GM23338 (cell line): ENCODE results near the gene EXOC7. TPM values are rescaled to one million over a fixed set of nuclear protein-coding genes. Genes with fewer than 3 reads are reported as not detected.

Experiments
- ATAC-seq: fragments of 200-7000 bp; cut with Tn5 transposase; 3 replicates; pipeline ENCODE4 v1.9.1; 2020
- DNase-seq: peaks from one replicate; pipeline ENCODE4 v3.0.0-alpha.2; 2015; ENCODE audit warnings: low spot score
- H2AFZ ChIP-seq: fragments of 200-600 bp; sonication (generic); 2 replicates; pipeline ENCODE4 v1.8.0; 2016; ENCODE audit warnings: antibody characterized with exemption, mild to moderate bottlenecking, moderate library complexity
- H3F3A ChIP-seq: fragments of 200-600 bp; sonication (generic); replicated peaks from 2 replicates; pipeline ENCODE4 v1.8.0; 2017; ENCODE audit warnings: antibody characterized with exemption, mixed run types, low read depth
- H3K27ac ChIP-seq: fragments of 200-600 bp; sonication (generic); 2 replicates; pipeline ENCODE4 v1.6.1; 2016; ENCODE audit warnings: low read depth
- H3K27me3 ChIP-seq: fragments of 200-600 bp; sonication (generic); 2 replicates; pipeline ENCODE4 v1.8.0; 2016; ENCODE audit warnings: mild to moderate bottlenecking, mixed run types, moderate library complexity; ENCODE audit not compliant: insufficient read depth
- H3K36me3 ChIP-seq: fragments of 200-600 bp; sonication (generic); 2 replicates; pipeline ENCODE4 v1.8.0; 2016; ENCODE audit warnings: mild to moderate bottlenecking; ENCODE audit not compliant: insufficient read depth
- H3K4me1 ChIP-seq: fragments of 200-600 bp; sonication (generic); 2 replicates; pipeline ENCODE4 v1.8.0; 2016; ENCODE audit warnings: mild to moderate bottlenecking, moderate library complexity; ENCODE audit not compliant: insufficient read depth
- H3K4me2 ChIP-seq: fragments of 200-600 bp; sonication (generic); 2 replicates; pipeline ENCODE4 v1.7.1; 2017; ENCODE audit warnings: mixed run types
- H3K4me3 ChIP-seq: fragments of 200-600 bp; sonication (generic); 2 replicates; pipeline ENCODE4 v1.6.1; 2016; ENCODE audit warnings: mixed run types
- H3K79me2 ChIP-seq: fragments of 200-600 bp; sonication (generic); replicated peaks from 2 replicates; pipeline ENCODE4 v1.8.0; 2017; ENCODE audit warnings: mild to moderate bottlenecking; ENCODE audit not compliant: insufficient read depth
- H3K9me2 ChIP-seq: fragments of 200-600 bp; sonication (generic); 2 replicates; pipeline ENCODE4 v1.8.0; 2017; ENCODE audit not compliant: insufficient read depth
- H4K20me1 ChIP-seq: fragments of 200-600 bp; sonication (generic); replicated peaks from 2 replicates; pipeline ENCODE4 v1.8.0; 2017; ENCODE audit warnings: mild to moderate bottlenecking; ENCODE audit not compliant: insufficient read depth
- H3K27ac Mint-ChIP-seq: 2 replicates; pipeline ENCODE4 v1.8.0; 2020; ENCODE audit warnings: inconsistent platforms, mild to moderate bottlenecking, moderate library complexity, mixed read lengths
- H3K27me3 Mint-ChIP-seq: 3 replicates; pipeline ENCODE4 v1.8.0; 2022; ENCODE audit warnings: low read depth, mild to moderate bottlenecking, moderate library complexity, mixed read lengths, inconsistent platforms; ENCODE audit not compliant: insufficient read depth, poor library complexity
- H3K36me3 Mint-ChIP-seq: 3 replicates; pipeline ENCODE4 v1.8.0; 2021; ENCODE audit warnings: low read depth, mild to moderate bottlenecking, inconsistent platforms, moderate library complexity, mixed read lengths
- H3K4me1 Mint-ChIP-seq: 3 replicates; pipeline ENCODE4 v1.8.0; 2020; ENCODE audit warnings: mild to moderate bottlenecking, inconsistent platforms, mixed read lengths
- H3K4me3 Mint-ChIP-seq: 3 replicates; pipeline ENCODE4 v1.8.0; 2021; ENCODE audit warnings: moderate library complexity, mild to moderate bottlenecking, inconsistent platforms, mixed read lengths
- H3K9me3 Mint-ChIP-seq: 3 replicates; pipeline ENCODE4 v1.8.0; 2020; ENCODE audit warnings: moderate library complexity, mild to moderate bottlenecking, inconsistent platforms, mixed read lengths
- EZH2 ChIP-seq: fragments of 200-600 bp; sonication (generic); IDR thresholded peaks from one replicate; pipeline ENCODE4 v1.8.0; 2017; ENCODE audit warnings: antibody characterized with exemption, mild to moderate bottlenecking, low read depth; ENCODE audit not compliant: unreplicated experiment
- JUNB ChIP-seq: IDR thresholded peaks from one replicate; pipeline ENCODE4 v1.6.1; 2016; ENCODE audit warnings: antibody characterized with exemption; ENCODE audit not compliant: unreplicated experiment
- NANOG ChIP-seq: IDR thresholded peaks from 2 replicates; pipeline ENCODE4 v1.6.1; 2016; ENCODE audit warnings: antibody characterized with exemption, borderline replicate concordance
- POLR2AphosphoS5 ChIP-seq: IDR thresholded peaks from 2 replicates; pipeline ENCODE4 v1.6.1; 2016; ENCODE audit warnings: antibody characterized with exemption, low read depth
- polyA plus RNA-seq: library from polyadenylated mRNA; unstranded; fragments of >200 nt; fragmentation: Nextera tagmentation; extraction: Ambion mirVana; gene quantifications from 2 replicates; pipeline ENCODE4 v1.2.1, GENCODE V29; 2016
- total RNA-seq: library from RNA; depleted of rRNA; stranded (reverse); fragments of >200 nt; shearing (Covaris generic); gene quantifications from 2 replicates; pipeline ENCODE4 v1.2.3, GENCODE V29; 2014
- TF ChIP-seq, protein P1 (sequence below), 2 experiments: fragments of 200-600 bp in 1 of 2; sonication (generic) in 1 of 2; conservative IDR thresholded peaks; 2 replicates each; pipeline versions ENCODE4 v1.5.1 to v1.6.1; 2016 to 2017; ENCODE audit warnings: antibody characterized with exemption in 2 of 2, low read depth in 2 of 2, mild to moderate bottlenecking in 2 of 2, moderate library complexity in 1 of 2
- TF ChIP-seq, protein P2 (sequence below): fragments of 250-450 bp; sonication (Bioruptor Pico); IDR thresholded peaks from 2 replicates; pipeline ENCODE4 v1.5.0; 2020; ENCODE audit warnings: mild to moderate bottlenecking, moderate library complexity

The EXOC7 gene
- total and polyA plus RNA-seq, 2 experiments from 2014 or later: 75.4 to 77.4 TPM

DNA sequence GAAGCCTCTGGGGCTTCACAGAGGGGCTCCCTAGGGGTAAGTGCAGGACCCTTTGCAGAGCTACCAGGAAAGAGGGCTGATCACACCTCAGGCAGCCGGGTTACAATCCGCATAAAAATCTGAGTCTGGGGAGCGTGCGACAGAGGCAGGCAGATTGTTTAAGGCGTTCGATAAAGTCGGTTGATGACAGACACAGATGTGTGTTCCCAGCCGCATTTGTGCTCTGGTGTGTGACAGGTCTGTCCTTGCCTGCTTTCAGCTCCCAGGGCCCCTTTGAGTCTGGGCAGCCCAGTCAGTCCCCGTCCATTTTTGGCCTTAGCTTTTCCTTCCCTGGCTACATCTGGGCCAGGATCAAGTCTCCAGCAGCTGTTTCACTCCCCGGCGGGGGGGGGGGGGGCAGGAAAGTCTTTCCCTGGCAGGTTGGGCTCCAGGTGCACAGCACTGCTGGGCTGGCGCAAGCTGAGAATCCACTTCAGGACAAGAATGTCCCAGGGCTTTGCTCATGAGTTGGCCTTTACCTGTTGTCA, 25.9 kb downstream of the EXOC7 start (continued):
- TF ChIP-seq, protein P1, sequence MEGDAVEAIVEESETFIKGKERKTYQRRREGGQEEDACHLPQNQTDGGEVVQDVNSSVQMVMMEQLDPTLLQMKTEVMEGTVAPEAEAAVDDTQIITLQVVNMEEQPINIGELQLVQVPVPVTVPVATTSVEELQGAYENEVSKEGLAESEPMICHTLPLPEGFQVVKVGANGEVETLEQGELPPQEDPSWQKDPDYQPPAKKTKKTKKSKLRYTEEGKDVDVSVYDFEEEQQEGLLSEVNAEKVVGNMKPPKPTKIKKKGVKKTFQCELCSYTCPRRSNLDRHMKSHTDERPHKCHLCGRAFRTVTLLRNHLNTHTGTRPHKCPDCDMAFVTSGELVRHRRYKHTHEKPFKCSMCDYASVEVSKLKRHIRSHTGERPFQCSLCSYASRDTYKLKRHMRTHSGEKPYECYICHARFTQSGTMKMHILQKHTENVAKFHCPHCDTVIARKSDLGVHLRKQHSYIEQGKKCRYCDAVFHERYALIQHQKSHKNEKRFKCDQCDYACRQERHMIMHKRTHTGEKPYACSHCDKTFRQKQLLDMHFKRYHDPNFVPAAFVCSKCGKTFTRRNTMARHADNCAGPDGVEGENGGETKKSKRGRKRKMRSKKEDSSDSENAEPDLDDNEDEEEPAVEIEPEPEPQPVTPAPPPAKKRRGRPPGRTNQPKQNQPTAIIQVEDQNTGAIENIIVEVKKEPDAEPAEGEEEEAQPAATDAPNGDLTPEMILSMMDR (conservative IDR thresholded peaks at IDR 0.05; ENCODE audit: low read depth in 2 of 2): no peak
- TF ChIP-seq NANOG: no peak
- no peak for TF ChIP-seq JUNB
- TF ChIP-seq, protein P2, sequence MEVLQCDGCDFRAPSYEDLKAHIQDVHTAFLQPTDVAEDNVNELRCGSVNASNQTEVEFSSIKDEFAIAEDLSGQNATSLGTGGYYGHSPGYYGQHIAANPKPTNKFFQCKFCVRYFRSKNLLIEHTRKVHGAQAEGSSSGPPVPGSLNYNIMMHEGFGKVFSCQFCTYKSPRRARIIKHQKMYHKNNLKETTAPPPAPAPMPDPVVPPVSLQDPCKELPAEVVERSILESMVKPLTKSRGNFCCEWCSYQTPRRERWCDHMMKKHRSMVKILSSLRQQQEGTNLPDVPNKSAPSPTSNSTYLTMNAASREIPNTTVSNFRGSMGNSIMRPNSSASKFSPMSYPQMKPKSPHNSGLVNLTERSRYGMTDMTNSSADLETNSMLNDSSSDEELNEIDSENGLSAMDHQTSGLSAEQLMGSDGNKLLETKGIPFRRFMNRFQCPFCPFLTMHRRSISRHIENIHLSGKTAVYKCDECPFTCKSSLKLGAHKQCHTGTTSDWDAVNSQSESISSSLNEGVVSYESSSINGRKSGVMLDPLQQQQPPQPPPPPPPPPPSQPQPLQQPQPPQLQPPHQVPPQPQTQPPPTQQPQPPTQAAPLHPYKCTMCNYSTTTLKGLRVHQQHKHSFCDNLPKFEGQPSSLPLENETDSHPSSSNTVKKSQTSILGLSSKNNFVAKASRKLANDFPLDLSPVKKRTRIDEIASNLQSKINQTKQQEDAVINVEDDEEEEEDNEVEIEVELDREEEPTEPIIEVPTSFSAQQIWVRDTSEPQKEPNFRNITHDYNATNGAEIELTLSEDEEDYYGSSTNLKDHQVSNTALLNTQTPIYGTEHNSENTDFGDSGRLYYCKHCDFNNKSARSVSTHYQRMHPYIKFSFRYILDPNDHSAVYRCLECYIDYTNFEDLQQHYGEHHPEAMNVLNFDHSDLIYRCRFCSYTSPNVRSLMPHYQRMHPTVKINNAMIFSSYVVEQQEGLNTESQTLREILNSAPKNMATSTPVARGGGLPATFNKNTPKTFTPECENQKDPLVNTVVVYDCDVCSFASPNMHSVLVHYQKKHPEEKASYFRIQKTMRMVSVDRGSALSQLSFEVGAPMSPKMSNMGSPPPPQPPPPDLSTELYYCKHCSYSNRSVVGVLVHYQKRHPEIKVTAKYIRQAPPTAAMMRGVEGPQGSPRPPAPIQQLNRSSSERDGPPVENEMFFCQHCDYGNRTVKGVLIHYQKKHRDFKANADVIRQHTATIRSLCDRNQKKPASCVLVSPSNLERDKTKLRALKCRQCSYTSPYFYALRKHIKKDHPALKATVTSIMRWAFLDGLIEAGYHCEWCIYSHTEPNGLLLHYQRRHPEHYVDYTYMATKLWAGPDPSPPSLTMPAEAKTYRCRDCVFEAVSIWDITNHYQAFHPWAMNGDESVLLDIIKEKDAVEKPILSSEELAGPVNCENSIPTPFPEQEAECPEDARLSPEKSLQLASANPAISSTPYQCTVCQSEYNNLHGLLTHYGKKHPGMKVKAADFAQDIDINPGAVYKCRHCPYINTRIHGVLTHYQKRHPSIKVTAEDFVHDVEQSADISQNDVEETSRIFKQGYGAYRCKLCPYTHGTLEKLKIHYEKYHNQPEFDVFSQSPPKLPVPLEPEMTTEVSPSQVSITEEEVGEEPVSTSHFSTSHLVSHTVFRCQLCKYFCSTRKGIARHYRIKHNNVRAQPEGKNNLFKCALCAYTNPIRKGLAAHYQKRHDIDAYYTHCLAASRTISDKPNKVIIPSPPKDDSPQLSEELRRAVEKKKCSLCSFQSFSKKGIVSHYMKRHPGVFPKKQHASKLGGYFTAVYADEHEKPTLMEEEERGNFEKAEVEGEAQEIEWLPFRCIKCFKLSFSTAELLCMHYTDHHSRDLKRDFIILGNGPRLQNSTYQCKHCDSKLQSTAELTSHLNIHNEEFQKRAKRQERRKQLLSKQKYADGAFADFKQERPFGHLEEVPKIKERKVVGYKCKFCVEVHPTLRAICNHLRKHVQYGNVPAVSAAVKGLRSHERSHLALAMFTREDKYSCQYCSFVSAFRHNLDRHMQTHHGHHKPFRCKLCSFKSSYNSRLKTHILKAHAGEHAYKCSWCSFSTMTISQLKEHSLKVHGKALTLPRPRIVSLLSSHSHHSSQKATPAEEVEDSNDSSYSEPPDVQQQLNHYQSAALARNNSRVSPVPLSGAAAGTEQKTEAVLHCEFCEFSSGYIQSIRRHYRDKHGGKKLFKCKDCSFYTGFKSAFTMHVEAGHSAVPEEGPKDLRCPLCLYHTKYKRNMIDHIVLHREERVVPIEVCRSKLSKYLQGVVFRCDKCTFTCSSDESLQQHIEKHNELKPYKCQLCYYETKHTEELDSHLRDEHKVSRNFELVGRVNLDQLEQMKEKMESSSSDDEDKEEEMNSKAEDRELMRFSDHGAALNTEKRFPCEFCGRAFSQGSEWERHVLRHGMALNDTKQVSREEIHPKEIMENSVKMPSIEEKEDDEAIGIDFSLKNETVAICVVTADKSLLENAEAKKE (CRISPR knock-in tag): no peak

DNA sequence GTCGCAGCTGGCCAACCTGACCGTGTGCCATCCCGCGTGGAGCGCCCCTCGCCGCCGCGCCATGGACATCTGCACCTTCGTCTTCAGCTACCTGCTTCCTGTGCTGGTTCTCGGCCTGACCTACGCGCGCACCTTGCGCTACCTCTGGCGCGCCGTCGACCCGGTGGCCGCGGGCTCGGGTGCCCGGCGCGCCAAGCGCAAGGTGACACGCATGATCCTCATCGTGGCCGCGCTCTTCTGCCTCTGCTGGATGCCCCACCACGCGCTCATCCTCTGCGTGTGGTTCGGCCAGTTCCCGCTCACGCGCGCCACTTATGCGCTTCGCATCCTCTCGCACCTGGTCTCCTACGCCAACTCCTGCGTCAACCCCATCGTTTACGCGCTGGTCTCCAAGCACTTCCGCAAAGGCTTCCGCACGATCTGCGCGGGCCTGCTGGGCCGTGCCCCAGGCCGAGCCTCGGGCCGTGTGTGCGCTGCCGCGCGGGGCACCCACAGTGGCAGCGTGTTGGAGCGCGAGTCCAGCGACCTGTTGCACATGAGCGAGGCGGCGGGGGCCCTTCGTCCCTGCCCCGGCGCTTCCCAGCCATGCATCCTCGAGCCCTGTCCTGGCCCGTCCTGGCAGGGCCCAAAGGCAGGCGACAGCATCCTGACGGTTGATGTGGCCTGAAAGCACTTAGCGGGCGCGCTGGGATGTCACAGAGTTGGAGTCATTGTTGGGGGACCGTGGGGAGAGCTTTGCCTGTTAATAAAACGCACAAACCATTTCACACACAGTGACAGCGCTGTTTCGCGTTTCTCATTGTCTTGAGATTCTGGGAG, 26.6 kb downstream of the EXOC7 start:
- peak overlapping the region; percentile 93 for H3K4me2 ChIP-seq
- H3K9me2 ChIP-seq: no peaks in the 10 kb centered on the region
- peak overlapping the region; percentile 98 for H2AFZ ChIP-seq
- H3K36me3 ChIP-seq: no peaks in the 10 kb centered on the region
- H3K27me3 ChIP-seq: peaks cover 71% of the 10 kb centered on the region
- H4K20me1 ChIP-seq: 0 out of 2 replicates have a peak, but pooled peaks cover 7% of the 10 kb centered on the region
- H3K4me3 Mint-ChIP-seq: peak overlapping the region; percentile 76
- peaks cover 45% of the 10 kb centered on the region for H3K4me1 ChIP-seq
- no peak overlapping the region for H3K27ac Mint-ChIP-seq
- no peaks in the 10 kb centered on the region; the same call in 2 of the 3 replicates for H3K36me3 Mint-ChIP-seq
- peak; percentile 77 for DNase-seq
- H3K27ac ChIP-seq: no peak overlapping the region
- no peaks in the 10 kb centered on the region; the same call in 1 of the 3 replicates for H3K9me3 Mint-ChIP-seq
- H3K4me1 Mint-ChIP-seq: peaks cover 51% of the 10 kb centered on the region
- TF ChIP-seq EZH2 (peak; percentile 88), POLR2AphosphoS5 (no peak)
- H3K27me3 Mint-ChIP-seq: peaks cover 88% of the 10 kb centered on the region
- peak overlapping the region; percentile 66 for H3K4me3 ChIP-seq
- peaks cover 2% of the 10 kb centered on the region for H3K79me2 ChIP-seq
- peaks cover 30% of the 10 kb centered on the region for H3F3A ChIP-seq
- ATAC-seq: peak; percentile 5
